LoVo (cell line): ENCODE measurements around the gene FAM184B.
"Not testable (repeated sequence)": the region's sequence is repeated elsewhere in the genome, so short reads cannot be mapped to it uniquely, and the experiment has no call there.

Experiments
- DNase-seq: peaks from one replicate; pipeline ENCODE4 v3.0.0-alpha.2; 2016; ENCODE audit warnings: low spot score

Gene FAM184B

GRCh38 chr4:17682222-17682566, 99.2 kb downstream of the FAM184B start:
- no peak for DNase-seq

GRCh38 chr4:17681281-17682221, 99.9 kb downstream of the FAM184B start:
- DNase-seq: no peak

GRCh38 chr4:17680559-17681280, 100.7 kb downstream of the FAM184B start:
- no peak for DNase-seq

- no peak for DNase-seq
Measured at GRCh38 chr4:17670423-17670822, 111.0 kb downstream of the FAM184B start.

GRCh38 chr4:17667653-17668201, 113.7 kb downstream of the FAM184B start:
- no peak for DNase-seq

- no peak for DNase-seq
Measured at GRCh38 chr4:17667253-17667652, 114.2 kb downstream of the FAM184B start.

- DNase-seq: no peak
Measured at GRCh38 chr4:17665852-17666251, 115.6 kb downstream of the FAM184B start.

- no peak for DNase-seq
Measured at GRCh38 chr4:17665346-17665745, 116.1 kb downstream of the FAM184B start.

- DNase-seq: no peak
Measured at GRCh38 chr4:17664755-17665154, 116.7 kb downstream of the FAM184B start.

GRCh38 chr4:17662694-17663093, 118.7 kb downstream of the FAM184B start:
- DNase-seq: no peak

- DNase-seq: not testable (repeated sequence)
Measured at GRCh38 chr4:17659196-17659595, 122.2 kb downstream of the FAM184B start.

GRCh38 chr4:17657849-17658248, 123.6 kb downstream of the FAM184B start:
- DNase-seq: no peak

- DNase-seq: no peak
Measured at GRCh38 chr4:17657090-17657489, 124.3 kb downstream of the FAM184B start.

- DNase-seq: no peak
Measured at GRCh38 chr4:17654701-17655100, 126.7 kb downstream of the FAM184B start.

- DNase-seq: no peak
Measured at GRCh38 chr4:17650406-17650805, 131.0 kb downstream of the FAM184B start.

- DNase-seq: no peak
Measured at GRCh38 chr4:17647927-17648326, 133.5 kb downstream of the FAM184B start.

- no peak for DNase-seq
Measured at GRCh38 chr4:17647176-17647806, 134.1 kb downstream of the FAM184B start.

GRCh38 chr4:17646693-17647092, 134.7 kb downstream of the FAM184B start:
- no peak for DNase-seq

GRCh38 chr4:17642398-17642783, 139.0 kb downstream of the FAM184B start:
- DNase-seq: no peak

- no peak for DNase-seq
Measured at GRCh38 chr4:17639136-17639535, 142.3 kb downstream of the FAM184B start.

- DNase-seq: peak; percentile 68
Measured at GRCh38 chr4:17636696-17637622, 144.5 kb downstream of the FAM184B start.
